ENCODE data around the gene ACSF2. TPM values are rescaled to one million over a fixed set of nuclear protein-coding genes. Genes with fewer than 3 reads are reported as not detected.
A peak's percentile ranks its signal among the peaks of the same experiment; 100 is the strongest.

Gene ACSF2
- total RNA-seq, 1 donor from 2014 or later: 34.5 TPM

GRCh38 chr17:50508573-50509460 lies 82.8 kb downstream of the ACSF2 start:
- Mint-ChIP-seq H3K4me1 (peaks cover 33% of the 10 kb centered on the region), H3K27me3 (ENCODE audit: low read depth) (no peaks in the 10 kb centered on the region), H3K9me3 (no peaks in the 10 kb centered on the region), H3K4me3 (peak overlapping the region; percentile 84), H3K36me3 (ENCODE audit: low read depth) (no peaks in the 10 kb centered on the region), H3K27ac (ENCODE audit: unreplicated experiment) (peak overlapping the region; percentile 75)
- no peak for TF ChIP-seq CTCF (conservative IDR thresholded peaks at IDR 0.05)
- no peak for DNase-seq (ENCODE audit: low read depth, low spot score)

GRCh38 chr17:50511058-50511457 lies 85.0 kb downstream of the ACSF2 start:
- Mint-ChIP-seq H3K36me3 (ENCODE audit: low read depth) (no peaks in the 10 kb centered on the region), H3K9me3 (no peaks in the 10 kb centered on the region), H3K4me1 (peaks cover 46% of the 10 kb centered on the region), H3K27me3 (ENCODE audit: low read depth) (no peaks in the 10 kb centered on the region), H3K27ac (ENCODE audit: unreplicated experiment) (no peak overlapping the region), H3K4me3 (peak overlapping the region; percentile 50)
- no peak for TF ChIP-seq CTCF (conservative IDR thresholded peaks at IDR 0.05)
- DNase-seq (ENCODE audit: low read depth, low spot score): no peak

- no peak for DNase-seq (ENCODE audit: low read depth, low spot score)
- no peak for TF ChIP-seq CTCF (conservative IDR thresholded peaks at IDR 0.05)
- Mint-ChIP-seq H3K9me3 (no peaks in the 10 kb centered on the region), H3K36me3 (ENCODE audit: low read depth) (no peaks in the 10 kb centered on the region), H3K4me1 (peaks cover 47% of the 10 kb centered on the region), H3K27ac (ENCODE audit: unreplicated experiment) (no peak overlapping the region), H3K4me3 (no peak overlapping the region), H3K27me3 (ENCODE audit: low read depth) (no peaks in the 10 kb centered on the region)
Measured at GRCh38 chr17:50513495-50513894, 87.5 kb downstream of the ACSF2 start.

- H3K9me3 Mint-ChIP-seq: no peaks in the 10 kb centered on the region
- H3K27ac Mint-ChIP-seq (ENCODE audit: unreplicated experiment): no peak overlapping the region
- no peak for DNase-seq (ENCODE audit: low read depth, low spot score)
- TF ChIP-seq CTCF (conservative IDR thresholded peaks at IDR 0.05): no peak
- H3K4me3 Mint-ChIP-seq: no peak overlapping the region
- no peaks in the 10 kb centered on the region for H3K27me3 Mint-ChIP-seq (ENCODE audit: low read depth)
- H3K4me1 Mint-ChIP-seq: peaks cover 41% of the 10 kb centered on the region
- H3K36me3 Mint-ChIP-seq (ENCODE audit: low read depth): no peaks in the 10 kb centered on the region
Measured at GRCh38 chr17:50514388-50514787, 88.4 kb downstream of the ACSF2 start.

- Mint-ChIP-seq H3K4me1 (peaks cover 36% of the 10 kb centered on the region), H3K27ac (ENCODE audit: unreplicated experiment) (no peak overlapping the region), H3K9me3 (no peaks in the 10 kb centered on the region), H3K4me3 (peak overlapping the region; percentile 1), H3K36me3 (ENCODE audit: low read depth) (no peaks in the 10 kb centered on the region), H3K27me3 (ENCODE audit: low read depth) (no peaks in the 10 kb centered on the region)
- no peak for TF ChIP-seq CTCF (conservative IDR thresholded peaks at IDR 0.05)
- no peak for DNase-seq (ENCODE audit: low read depth, low spot score)
Measured at GRCh38 chr17:50514936-50515702, 89.1 kb downstream of the ACSF2 start.
